ENCODE measurements around the gene KRTAP16-1. TPM values are rescaled to one million over a fixed set of nuclear protein-coding genes. Genes with fewer than 3 reads are reported as not detected.

The KRTAP16-1 gene
- polyA plus RNA-seq, 1 donor (not counting 4 experiments of a cell fraction or from before 2014, with no cell fraction given): not detected

DNA sequence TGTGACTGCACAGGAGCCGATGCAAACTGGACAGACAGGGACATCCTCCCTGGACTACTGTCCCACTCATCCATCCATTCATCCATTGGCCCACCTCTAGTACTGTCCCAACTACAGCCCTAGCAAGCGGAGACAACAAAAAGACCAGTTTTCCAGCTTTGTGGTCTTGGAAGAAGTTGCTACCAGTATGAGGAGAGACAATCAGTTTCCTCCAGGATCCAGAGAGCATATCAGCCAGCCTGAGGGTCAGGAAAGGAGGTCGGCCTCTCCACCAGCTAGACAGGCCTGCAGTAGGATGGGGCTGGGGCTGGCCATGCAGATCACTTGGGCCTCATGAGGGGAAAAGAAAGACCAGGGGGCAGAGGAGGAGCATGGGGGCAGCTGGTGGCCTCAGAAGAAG is 24.7 kb upstream of the KRTAP16-1 start:
- DNase-seq (ENCODE audit: low read depth, low spot score) (no peak), FAIRE-seq (no peak)
- H3K9ac ChIP-seq (ENCODE audit: control insufficient read depth, extremely low read depth, insufficient read depth, low read length): no peak overlapping the region
- H3K4me2 ChIP-seq (ENCODE audit: control insufficient read depth, extremely low read depth, insufficient read depth, low read depth, low read length): no peak overlapping the region
- no peaks in the 10 kb centered on the region for H3K27me3 ChIP-seq (ENCODE audit: control insufficient read depth, extremely low read depth, insufficient read depth, low read length)
- H3K36me3 ChIP-seq (ENCODE audit: control insufficient read depth in 2 of 2, extremely low read depth in 1 of 2, insufficient read depth in 2 of 2, low read length in 2 of 2): no peaks in the 10 kb centered on the region
- no peaks in the 10 kb centered on the region for H3K9me3 ChIP-seq (ENCODE audit: control insufficient read depth, low read depth, low read length)
- H3K4me1 ChIP-seq (ENCODE audit: control insufficient read depth, extremely low read depth, insufficient read depth, low read length): peaks cover 4% of the 10 kb centered on the region
- no peak overlapping the region for H3K4me3 ChIP-seq (ENCODE audit: control insufficient read depth in 2 of 3, extremely low read depth in 1 of 3, insufficient read depth in 2 of 3, low read depth in 1 of 3, low read length in 3 of 3)
- dilution Hi-C loops (cut with MboI; ENCODE audit: extremely low pct_ligation_motif_present, low sequenced_read_pairs): no loop called here
- H3K9me1 ChIP-seq (ENCODE audit: control insufficient read depth, extremely low read depth, insufficient read depth, low read length): no peaks in the 10 kb centered on the region
- no peaks in the 10 kb centered on the region for H4K20me1 ChIP-seq (ENCODE audit: control insufficient read depth, extremely low read depth, insufficient read depth, low read length)
- H3K27ac ChIP-seq (ENCODE audit: control insufficient read depth, insufficient read depth, low read length): no peak overlapping the region
- H3K79me2 ChIP-seq (ENCODE audit: control insufficient read depth, insufficient read depth, low read length): no peaks in the 10 kb centered on the region
- H2AFZ ChIP-seq (ENCODE audit: control insufficient read depth, low read length): no peak overlapping the region
- TF ChIP-seq EZH2 (IDR thresholded peaks at IDR 0.05; ENCODE audit: low read length): no peak
- TF ChIP-seq, protein P1, sequence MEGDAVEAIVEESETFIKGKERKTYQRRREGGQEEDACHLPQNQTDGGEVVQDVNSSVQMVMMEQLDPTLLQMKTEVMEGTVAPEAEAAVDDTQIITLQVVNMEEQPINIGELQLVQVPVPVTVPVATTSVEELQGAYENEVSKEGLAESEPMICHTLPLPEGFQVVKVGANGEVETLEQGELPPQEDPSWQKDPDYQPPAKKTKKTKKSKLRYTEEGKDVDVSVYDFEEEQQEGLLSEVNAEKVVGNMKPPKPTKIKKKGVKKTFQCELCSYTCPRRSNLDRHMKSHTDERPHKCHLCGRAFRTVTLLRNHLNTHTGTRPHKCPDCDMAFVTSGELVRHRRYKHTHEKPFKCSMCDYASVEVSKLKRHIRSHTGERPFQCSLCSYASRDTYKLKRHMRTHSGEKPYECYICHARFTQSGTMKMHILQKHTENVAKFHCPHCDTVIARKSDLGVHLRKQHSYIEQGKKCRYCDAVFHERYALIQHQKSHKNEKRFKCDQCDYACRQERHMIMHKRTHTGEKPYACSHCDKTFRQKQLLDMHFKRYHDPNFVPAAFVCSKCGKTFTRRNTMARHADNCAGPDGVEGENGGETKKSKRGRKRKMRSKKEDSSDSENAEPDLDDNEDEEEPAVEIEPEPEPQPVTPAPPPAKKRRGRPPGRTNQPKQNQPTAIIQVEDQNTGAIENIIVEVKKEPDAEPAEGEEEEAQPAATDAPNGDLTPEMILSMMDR (optimal IDR thresholded peaks at IDR 0.05 in 1 of 3, IDR thresholded peaks at IDR 0.05 in 1 of 3, conservative IDR thresholded peaks at IDR 0.05 in 1 of 3; ENCODE audit: extremely low read depth in 1 of 3, insufficient read depth in 2 of 3, low read length in 3 of 3): no peak

- TF ChIP-seq, protein P1 (optimal IDR thresholded peaks at IDR 0.05 in 1 of 3, IDR thresholded peaks at IDR 0.05 in 1 of 3, conservative IDR thresholded peaks at IDR 0.05 in 1 of 3; ENCODE audit: extremely low read depth in 1 of 3, insufficient read depth in 2 of 3, low read length in 3 of 3): no peak
- TF ChIP-seq EZH2 (IDR thresholded peaks at IDR 0.05; ENCODE audit: low read length): no peak
- Histone ChIP-seq H3K4me2 (ENCODE audit: control insufficient read depth, extremely low read depth, insufficient read depth, low read depth, low read length) (no peak overlapping the region), H4K20me1 (ENCODE audit: control insufficient read depth, extremely low read depth, insufficient read depth, low read length) (no peaks in the 10 kb centered on the region), H3K9me1 (ENCODE audit: control insufficient read depth, extremely low read depth, insufficient read depth, low read length) (no peaks in the 10 kb centered on the region), H3K9me3 (ENCODE audit: control insufficient read depth, low read depth, low read length) (no peaks in the 10 kb centered on the region), H3K27me3 (ENCODE audit: control insufficient read depth, extremely low read depth, insufficient read depth, low read length) (no peaks in the 10 kb centered on the region), H3K36me3 (ENCODE audit: control insufficient read depth in 2 of 2, extremely low read depth in 1 of 2, insufficient read depth in 2 of 2, low read length in 2 of 2) (no peaks in the 10 kb centered on the region), H3K4me1 (ENCODE audit: control insufficient read depth, extremely low read depth, insufficient read depth, low read length) (no peaks in the 10 kb centered on the region), H3K4me3 (ENCODE audit: control insufficient read depth in 2 of 3, extremely low read depth in 1 of 3, insufficient read depth in 2 of 3, low read depth in 1 of 3, low read length in 3 of 3) (no peak overlapping the region), H3K27ac (ENCODE audit: control insufficient read depth, insufficient read depth, low read length) (no peak overlapping the region), H3K9ac (ENCODE audit: control insufficient read depth, extremely low read depth, insufficient read depth, low read length) (no peak overlapping the region), H2AFZ (ENCODE audit: control insufficient read depth, low read length) (no peak overlapping the region), H3K79me2 (ENCODE audit: control insufficient read depth, insufficient read depth, low read length) (no peaks in the 10 kb centered on the region)
- dilution Hi-C loops (cut with MboI; ENCODE audit: extremely low pct_ligation_motif_present, low sequenced_read_pairs): no loop called here
- DNase-seq (ENCODE audit: low read depth, low spot score) (no peak), FAIRE-seq (no peak)
These were observed 24.0 kb upstream of the KRTAP16-1 start for GRCh38 chr17:41333098-41333497.

Data from keratinocyte (primary cell).